ENCODE results near the gene SCART1. TPM values are rescaled to one million over a fixed set of nuclear protein-coding genes. Genes with fewer than 3 reads are reported as not detected.

The SCART1 gene
- total RNA-seq, result 0.49 and 1.2 TPM in 2 replicates

DNA sequence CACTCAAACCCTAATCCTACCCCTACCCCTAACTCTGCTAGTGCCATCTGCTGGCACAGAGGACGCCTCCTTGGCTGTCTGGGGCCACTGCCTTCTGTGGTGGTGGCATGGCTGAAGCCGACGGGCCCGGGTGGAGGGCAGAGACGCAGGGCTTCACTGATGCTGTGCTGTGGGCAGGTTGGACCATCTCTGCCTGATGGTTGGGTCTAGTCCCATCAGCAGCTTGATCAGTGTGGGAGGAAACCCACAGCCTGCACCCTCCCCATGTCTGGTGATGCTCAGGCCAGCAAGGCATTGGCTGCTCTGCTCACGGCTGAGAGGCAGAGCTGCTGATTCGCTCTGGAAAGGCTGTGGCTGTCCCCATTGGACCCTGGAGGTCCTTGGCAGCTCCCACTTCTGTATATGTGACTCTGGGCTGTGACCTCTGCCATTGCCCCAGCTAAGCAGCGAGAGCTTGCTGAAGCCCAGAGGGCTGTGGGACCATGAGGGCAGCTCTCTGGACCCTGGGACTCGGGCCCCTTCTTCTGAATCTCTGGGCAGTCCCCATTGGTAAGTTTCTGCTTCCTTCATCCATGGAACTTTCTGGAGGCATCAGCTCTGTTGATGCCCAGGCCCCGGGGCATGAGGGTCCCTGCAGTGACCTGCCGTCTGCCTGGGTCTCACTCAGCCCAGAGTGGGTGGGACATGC lies at the start of gene SCART1:
TSS of gene SCART1 (plus strand) at position 430 of the 688 bp plus-strand sequence. CDS start at position 483, 53 bp downstream.

DNA sequence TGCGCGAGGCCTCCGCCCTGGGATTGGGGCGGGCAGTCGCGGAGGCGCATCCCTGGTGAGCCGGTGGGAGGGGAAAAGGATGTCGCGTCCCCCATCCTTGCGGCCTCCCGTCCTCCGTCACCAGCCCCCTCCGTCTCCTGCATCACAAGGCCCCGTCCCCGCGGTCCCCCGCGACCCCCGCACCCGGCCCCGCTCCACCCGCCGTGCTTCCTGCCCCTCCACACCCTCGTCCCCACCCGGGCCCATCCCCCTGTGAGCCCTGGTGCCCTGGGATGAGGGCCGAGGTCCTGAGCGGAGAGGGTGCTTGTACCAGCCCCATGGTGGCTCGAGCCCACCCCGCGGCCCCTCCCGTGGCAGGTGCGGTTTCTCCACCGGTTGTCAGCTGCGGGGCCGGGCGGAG lies 29.1 kb upstream of the SCART1 start, which contains the start of gene SPRN:
TSS of gene SPRN (minus strand) at position 25 of the 400 bp plus-strand sequence. CDS start 944 bp downstream, outside the sequence.

Other genes starting within 250 kb of the SCART1 start
- gene UTF1, start 223.7 kb upstream of the SCART1 start, total RNA-seq, result not detected in 2 replicates
- gene VENTX, start 216.1 kb upstream of the SCART1 start, total RNA-seq, result not detected in 2 replicates
- gene ADAM8, start 177.1 kb upstream of the SCART1 start, total RNA-seq, result 0.65 and 1.6 TPM in 2 replicates
- 37.1 and 51.0 TPM in 2 replicates for gene TUBGCP2, start 145.1 kb upstream of the SCART1 start, total RNA-seq
- 17.3 and 20.9 TPM in 2 replicates for gene ZNF511, start 145.0 kb upstream of the SCART1 start, total RNA-seq
- not detected in 2 replicates for gene CALY, start 117.0 kb upstream of the SCART1 start, total RNA-seq
- not detected in 2 replicates for gene PRAP1, start 106.6 kb upstream of the SCART1 start, total RNA-seq
- gene FUOM, start 95.9 kb upstream of the SCART1 start, total RNA-seq, result 13.3 and 18.1 TPM in 2 replicates
- 59.1 and 71.9 TPM in 2 replicates for gene ECHS1, start 80.6 kb upstream of the SCART1 start, total RNA-seq
- 6.0 and 6.9 TPM in 2 replicates for gene PAOX, start 74.7 kb upstream of the SCART1 start, total RNA-seq
- gene MTG1, start 59.8 kb upstream of the SCART1 start, total RNA-seq, result 34.6 and 48.5 TPM in 2 replicates
- not detected in 2 replicates for gene SPRN, start 29.3 kb upstream of the SCART1 start, total RNA-seq
- 0.16 and 0.63 TPM in 2 replicates for gene CYP2E1, start 73.4 kb downstream of the SCART1 start, total RNA-seq
- 0.13 and 0.16 TPM in 2 replicates for gene SYCE1, start 111.6 kb downstream of the SCART1 start, total RNA-seq
- gene FRG2B, start 172.8 kb downstream of the SCART1 start, total RNA-seq, result not detected in 2 replicates

Data from bladder microvascular endothelial cell (primary cell).